ENCODE measurements around the gene ALDH1A1. TPM values are rescaled to one million over a fixed set of nuclear protein-coding genes. Genes with fewer than 3 reads are reported as not detected.

The ALDH1A1 gene
- total and polyA plus RNA-seq, 7 experiments from 2014 or later: 1.0 to 11.9 (median 2.0) TPM; not detected in 3

- Mint-ChIP-seq H3K9me3 (no peaks in the 10 kb centered on the region), H3K27me3 (peaks cover 0 to 19% (median 4%) of the 10 kb centered on the region in 5 donors), H3K36me3 (no peaks in the 10 kb centered on the region), H3K27ac (no peak overlapping the region), H3K4me3 (no peak overlapping the region), H3K4me1 (peaks cover 0 to 1% (median 0%) of the 10 kb centered on the region in 7 donors)
- CTCF ChIA-PET: no interaction called here
- no peak overlapping the region for H3K4me3 ChIP-seq (ENCODE audit: low read length)
- H3K9me3 ChIP-seq (ENCODE audit: control insufficient read depth in 2 of 3, low read length in 3 of 3): no peaks in the 10 kb centered on the region
- no peaks in the 10 kb centered on the region for H3K4me1 ChIP-seq (ENCODE audit: control insufficient read depth in 2 of 2, insufficient read depth in 2 of 2, low read length in 2 of 2)
- no peaks in the 10 kb centered on the region for H3K36me3 ChIP-seq (ENCODE audit: control insufficient read depth in 2 of 3, insufficient read depth in 3 of 3, low read length in 3 of 3)
- DNase-seq (no peak), ATAC-seq (no peak)
- no peak overlapping the region for H3K27ac ChIP-seq (ENCODE audit: low read depth, low read length)
- no peaks in the 10 kb centered on the region for H3K27me3 ChIP-seq (ENCODE audit: control insufficient read depth in 2 of 2, insufficient read depth in 2 of 2, low read length in 2 of 2)
- POLR2A ChIA-PET: no interaction called here
- intact Hi-C loops (cut with micrococcal nuclease): no loop called here
These were observed 46.0 kb downstream of the ALDH1A1 start for GRCh38 chr9:72906810-72907209.

GRCh38 chr9:72905514-72906480, 47.1 kb downstream of the ALDH1A1 start:
- H3K36me3 ChIP-seq (ENCODE audit: control insufficient read depth in 2 of 3, insufficient read depth in 3 of 3, low read length in 3 of 3): no peaks in the 10 kb centered on the region
- DNase-seq (no peak), ATAC-seq (no peak)
- no peak overlapping the region for H3K27ac ChIP-seq (ENCODE audit: low read depth, low read length)
- Mint-ChIP-seq H3K4me1 (peaks cover 0 to 1% (median 0%) of the 10 kb centered on the region in 7 donors), H3K4me3 (no peak overlapping the region), H3K36me3 (no peaks in the 10 kb centered on the region), H3K9me3 (no peaks in the 10 kb centered on the region), H3K27me3 (peaks cover 0 to 19% (median 4%) of the 10 kb centered on the region in 5 donors), H3K27ac (no peak overlapping the region)
- POLR2A ChIA-PET: no interaction called here
- no peak overlapping the region for H3K4me3 ChIP-seq (ENCODE audit: low read length)
- no peaks in the 10 kb centered on the region for H3K9me3 ChIP-seq (ENCODE audit: control insufficient read depth in 2 of 3, low read length in 3 of 3)
- CTCF ChIA-PET: no interaction called here
- H3K4me1 ChIP-seq (ENCODE audit: control insufficient read depth in 2 of 2, insufficient read depth in 2 of 2, low read length in 2 of 2): no peaks in the 10 kb centered on the region
- intact Hi-C loops (cut with micrococcal nuclease): no loop called here
- no peaks in the 10 kb centered on the region for H3K27me3 ChIP-seq (ENCODE audit: control insufficient read depth in 2 of 2, insufficient read depth in 2 of 2, low read length in 2 of 2)

GRCh38 chr9:72904267-72905093, 48.4 kb downstream of the ALDH1A1 start:
- Mint-ChIP-seq H3K9me3 (no peaks in the 10 kb centered on the region), H3K27me3 (peaks cover 0 to 24% (median 4%) of the 10 kb centered on the region in 5 donors), H3K4me1 (peaks cover 0 to 1% (median 0%) of the 10 kb centered on the region in 7 donors), H3K4me3 (no peak overlapping the region), H3K27ac (no peak overlapping the region), H3K36me3 (no peaks in the 10 kb centered on the region)
- H3K4me3 ChIP-seq (ENCODE audit: low read length): no peak overlapping the region
- no peaks in the 10 kb centered on the region for H3K36me3 ChIP-seq (ENCODE audit: control insufficient read depth in 2 of 3, insufficient read depth in 3 of 3, low read length in 3 of 3)
- no peaks in the 10 kb centered on the region for H3K9me3 ChIP-seq (ENCODE audit: control insufficient read depth in 2 of 3, low read length in 3 of 3)
- no peak overlapping the region for H3K27ac ChIP-seq (ENCODE audit: low read depth, low read length)
- ChIA-PET POLR2A (no interaction called here), CTCF (no interaction called here)
- intact Hi-C loops (cut with micrococcal nuclease): no loop called here
- DNase-seq (no peak), ATAC-seq (no peak)
- no peaks in the 10 kb centered on the region for H3K4me1 ChIP-seq (ENCODE audit: control insufficient read depth in 2 of 2, insufficient read depth in 2 of 2, low read length in 2 of 2)
- H3K27me3 ChIP-seq (ENCODE audit: control insufficient read depth in 2 of 2, insufficient read depth in 2 of 2, low read length in 2 of 2): no peaks in the 10 kb centered on the region

GRCh38 chr9:72903103-72903502, 49.8 kb downstream of the ALDH1A1 start:
- H3K4me1 ChIP-seq (ENCODE audit: control insufficient read depth in 2 of 2, insufficient read depth in 2 of 2, low read length in 2 of 2): no peaks in the 10 kb centered on the region
- DNase-seq (no peak), ATAC-seq (no peak)
- Mint-ChIP-seq H3K27me3 (peaks cover 2 to 24% (median 7%) of the 10 kb centered on the region in 5 donors), H3K27ac (no peak overlapping the region), H3K4me1 (peaks cover 0 to 1% (median 0%) of the 10 kb centered on the region in 7 donors), H3K4me3 (no peak overlapping the region), H3K36me3 (no peaks in the 10 kb centered on the region), H3K9me3 (no peaks in the 10 kb centered on the region)
- H3K4me3 ChIP-seq (ENCODE audit: low read length): no peak overlapping the region
- CTCF ChIA-PET: no interaction called here
- intact Hi-C loops (cut with micrococcal nuclease): no loop called here
- POLR2A ChIA-PET: no interaction called here
- H3K9me3 ChIP-seq (ENCODE audit: control insufficient read depth in 2 of 3, low read length in 3 of 3): no peaks in the 10 kb centered on the region
- H3K27ac ChIP-seq (ENCODE audit: low read depth, low read length): no peak overlapping the region
- no peaks in the 10 kb centered on the region for H3K36me3 ChIP-seq (ENCODE audit: control insufficient read depth in 2 of 3, insufficient read depth in 3 of 3, low read length in 3 of 3)
- H3K27me3 ChIP-seq (ENCODE audit: control insufficient read depth in 2 of 2, insufficient read depth in 2 of 2, low read length in 2 of 2): no peaks in the 10 kb centered on the region

- Mint-ChIP-seq H3K4me3 (no peak overlapping the region), H3K27ac (no peak overlapping the region), H3K36me3 (no peaks in the 10 kb centered on the region), H3K4me1 (peaks cover 0 to 1% (median 0%) of the 10 kb centered on the region in 7 donors), H3K27me3 (peaks cover 2 to 24% (median 8%) of the 10 kb centered on the region in 5 donors), H3K9me3 (no peaks in the 10 kb centered on the region)
- H3K4me3 ChIP-seq (ENCODE audit: low read length): no peak overlapping the region
- ATAC-seq (no peak), DNase-seq (no peak)
- no peaks in the 10 kb centered on the region for H3K27me3 ChIP-seq (ENCODE audit: control insufficient read depth in 2 of 2, insufficient read depth in 2 of 2, low read length in 2 of 2)
- intact Hi-C loops (cut with micrococcal nuclease): no loop called here
- ChIA-PET CTCF (no interaction called here), POLR2A (no interaction called here)
- H3K27ac ChIP-seq (ENCODE audit: low read depth, low read length): no peak overlapping the region
- H3K4me1 ChIP-seq (ENCODE audit: control insufficient read depth in 2 of 2, insufficient read depth in 2 of 2, low read length in 2 of 2): no peaks in the 10 kb centered on the region
- no peaks in the 10 kb centered on the region for H3K9me3 ChIP-seq (ENCODE audit: control insufficient read depth in 2 of 3, low read length in 3 of 3)
- H3K36me3 ChIP-seq (ENCODE audit: control insufficient read depth in 2 of 3, insufficient read depth in 3 of 3, low read length in 3 of 3): no peaks in the 10 kb centered on the region
These were observed 50.6 kb downstream of the ALDH1A1 start for GRCh38 chr9:72902268-72902667.

GRCh38 chr9:72899734-72900477, 52.9 kb downstream of the ALDH1A1 start:
- Mint-ChIP-seq H3K9me3 (no peaks in the 10 kb centered on the region), H3K36me3 (no peaks in the 10 kb centered on the region), H3K27ac (no peak overlapping the region), H3K4me3 (no peak overlapping the region), H3K4me1 (peaks cover 0 to 1% (median 0%) of the 10 kb centered on the region in 7 donors), H3K27me3 (peaks cover 2 to 30% (median 11%) of the 10 kb centered on the region in 5 donors)
- Histone ChIP-seq H3K4me3 (ENCODE audit: low read length) (no peak overlapping the region), H3K4me1 (ENCODE audit: control insufficient read depth in 2 of 2, insufficient read depth in 2 of 2, low read length in 2 of 2) (no peaks in the 10 kb centered on the region), H3K27ac (ENCODE audit: low read depth, low read length) (no peak overlapping the region), H3K36me3 (ENCODE audit: control insufficient read depth in 2 of 3, insufficient read depth in 3 of 3, low read length in 3 of 3) (no peaks in the 10 kb centered on the region), H3K27me3 (ENCODE audit: control insufficient read depth in 2 of 2, insufficient read depth in 2 of 2, low read length in 2 of 2) (no peaks in the 10 kb centered on the region), H3K9me3 (ENCODE audit: control insufficient read depth in 2 of 3, low read length in 3 of 3) (no peaks in the 10 kb centered on the region)
- CTCF ChIA-PET: no interaction called here
- intact Hi-C loops (cut with micrococcal nuclease): no loop called here
- DNase-seq (no peak), ATAC-seq (no peak)
- POLR2A ChIA-PET: no interaction called here
